Neural cell (in vitro differentiated cells): ENCODE results near the gene NFE2L2. TPM values are rescaled to one million over a fixed set of nuclear protein-coding genes. Genes with fewer than 3 reads are reported as not detected.
"Not testable (repeated sequence)": the region's sequence is repeated elsewhere in the genome, so short reads cannot be mapped to it uniquely, and the experiment has no call there.

Experiments used
- H2AFZ ChIP-seq: fragments of 200-600, 300-800 bp; sonication (generic), shearing (Covaris generic); 2 replicates; pipeline ENCODE4 v1.6.0; 2014; ENCODE audit warnings: low read depth, mild to moderate bottlenecking, antibody characterized with exemption, low read length, moderate library complexity
- H3F3A ChIP-seq: fragments of 200-600 bp; shearing (Covaris generic); 2 replicates; pipeline ENCODE4 v1.6.1; 2016; ENCODE audit warnings: mild to moderate bottlenecking, moderate library complexity, mixed read lengths, antibody characterized with exemption, low read length; ENCODE audit not compliant: insufficient read depth, poor library complexity, severe bottlenecking
- H3K27ac ChIP-seq: fragments of 200-600, 300-800 bp; sonication (generic), shearing (Covaris generic); 2 replicates; pipeline ENCODE4 v1.5.1; 2014; ENCODE audit warnings: mild to moderate bottlenecking, low read length, moderate library complexity
- H3K27me3 ChIP-seq: fragments of 300-800, 200-600 bp; sonication (generic), shearing (Covaris generic); 2 replicates; pipeline ENCODE4 v1.6.0; 2014; ENCODE audit warnings: mild to moderate bottlenecking, low read depth, low read length, moderate library complexity; ENCODE audit not compliant: insufficient read depth
- H3K36me3 ChIP-seq: fragments of 300-800, 200-600 bp; sonication (generic), shearing (Covaris generic); 2 replicates; pipeline ENCODE4 v1.5.1; 2014; ENCODE audit warnings: mild to moderate bottlenecking, antibody characterized with exemption, low read length, moderate library complexity; ENCODE audit not compliant: insufficient read depth
- H3K4me2 ChIP-seq: fragments of 300-800, 200-600 bp; sonication (generic), shearing (Covaris generic); 2 replicates; pipeline ENCODE4 v1.6.0; 2014; ENCODE audit warnings: mild to moderate bottlenecking, low read length
- H3K4me3 ChIP-seq: fragments of 300-800, 200-600 bp; sonication (generic), shearing (Covaris generic); 2 replicates; pipeline ENCODE4 v1.5.1; 2014; ENCODE audit warnings: mild to moderate bottlenecking, low read length, moderate library complexity
- H3K79me2 ChIP-seq: fragments of 200-600 bp; shearing (Covaris generic); replicated peaks from 2 replicates; pipeline ENCODE4 v1.6.0; 2014; ENCODE audit warnings: mild to moderate bottlenecking, low read length, moderate library complexity; ENCODE audit not compliant: insufficient read depth
- H3K9ac ChIP-seq: fragments of 300-800, 200-600 bp; sonication (generic), shearing (Covaris generic); 2 replicates; pipeline ENCODE4 v1.6.1; 2016; ENCODE audit warnings: mild to moderate bottlenecking, low read length, mixed read lengths
- H3K9me2 ChIP-seq: fragments of 200-600 bp; shearing (Covaris generic); 2 replicates; pipeline ENCODE4 v1.6.1; 2016; ENCODE audit warnings: mild to moderate bottlenecking, low read length, mixed read lengths; ENCODE audit not compliant: insufficient read depth
- H3K9me3 ChIP-seq: fragments of 200-600, 300-800 bp; sonication (generic), shearing (Covaris generic); 2 replicates; pipeline ENCODE4 v1.6.1; 2016; ENCODE audit warnings: mild to moderate bottlenecking, mixed run types, low read length, moderate library complexity, mixed read lengths
- H4K20me1 ChIP-seq: fragments of 200-600 bp; shearing (Covaris generic); 2 replicates; pipeline ENCODE4 v1.6.1; 2016; ENCODE audit warnings: mild to moderate bottlenecking, mixed run types; ENCODE audit not compliant: insufficient read depth
- EP300 ChIP-seq: fragments of 450-650 bp; conservative IDR thresholded peaks from 2 replicates; pipeline ENCODE4 v1.6.1; 2014; ENCODE audit warnings: antibody characterized with exemption, mild to moderate bottlenecking, moderate library complexity; ENCODE audit not compliant: poor library complexity, severe bottlenecking
- EZH2 ChIP-seq: fragments of 200-600, 300-800 bp; shearing (Covaris generic), sonication (generic); IDR thresholded peaks from 2 replicates; pipeline ENCODE4 v1.6.1; 2014; ENCODE audit warnings: antibody characterized with exemption, low read length, borderline replicate concordance, mild to moderate bottlenecking; ENCODE audit not compliant: insufficient read depth, poor library complexity, severe bottlenecking
- MXI1 ChIP-seq: fragments of 450-650 bp; conservative IDR thresholded peaks from 2 replicates; pipeline ENCODE4 v1.6.1; 2014; ENCODE audit warnings: antibody characterized with exemption, mild to moderate bottlenecking; ENCODE audit not compliant: poor library complexity, severe bottlenecking
- POLR2AphosphoS5 ChIP-seq: IDR thresholded peaks from 2 replicates; pipeline ENCODE4 v1.6.1; 2012
- RAD21 ChIP-seq: fragments of 450-650 bp; conservative IDR thresholded peaks from 2 replicates; pipeline ENCODE4 v1.6.1; 2014; ENCODE audit warnings: antibody characterized with exemption, mild to moderate bottlenecking, moderate library complexity
- SMC3 ChIP-seq: fragments of 450-650 bp; conservative IDR thresholded peaks from 2 replicates; pipeline ENCODE4 v1.6.1; 2014; ENCODE audit warnings: antibody characterized with exemption, mild to moderate bottlenecking, moderate library complexity; ENCODE audit not compliant: poor library complexity
- TAF1 ChIP-seq: IDR thresholded peaks from 2 replicates; pipeline ENCODE4 v1.6.1; 2012; ENCODE audit warnings: low read depth
- polyA plus RNA-seq: library from polyadenylated mRNA; depleted of rRNA; stranded (reverse); fragments of >200 nt; gene quantifications from 2 replicates; pipeline ENCODE4 v1.2.3, GENCODE V29; 2014
- TF ChIP-seq, protein P1 (sequence below): fragments of 450-650 bp; IDR thresholded peaks from 2 replicates; pipeline ENCODE4 v1.5.1; 2014; ENCODE audit warnings: antibody characterized with exemption, mild to moderate bottlenecking, moderate library complexity; ENCODE audit not compliant: poor library complexity, severe bottlenecking
- TF ChIP-seq, protein P2 (sequence below): IDR thresholded peaks from 2 replicates; pipeline ENCODE4 v1.6.1; 2012; ENCODE audit warnings: borderline replicate concordance

Gene NFE2L2
- polyA plus RNA-seq, 1 donor from 2014 or later = 1.4 TPM

DNA sequence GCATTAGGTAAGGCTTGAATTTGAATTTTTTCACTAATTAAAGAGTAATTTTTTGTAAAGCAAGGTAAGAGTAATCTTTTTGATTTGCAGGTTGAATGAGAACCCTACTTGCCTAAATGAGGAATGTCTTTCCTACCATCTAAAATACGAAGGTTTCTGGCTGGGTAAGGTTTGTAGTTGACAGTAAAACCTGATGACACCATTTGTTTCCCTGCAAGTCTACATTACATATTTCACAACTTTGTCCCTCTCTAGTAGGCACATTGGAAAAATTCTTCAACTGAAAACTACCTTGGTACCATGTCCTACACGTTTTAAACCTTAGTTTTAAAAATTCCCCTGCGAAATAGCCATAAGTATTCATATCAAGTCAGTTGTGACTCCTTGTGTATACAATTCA, 42.6 kb downstream of the NFE2L2 start:
- no peaks in the 10 kb centered on the region for H3K9me2 ChIP-seq
- H4K20me1 ChIP-seq = no peaks in the 10 kb centered on the region
- no peak overlapping the region for H3K4me3 ChIP-seq
- H3K9me3 ChIP-seq = no peaks in the 10 kb centered on the region
- peaks cover 9% of the 10 kb centered on the region for H3K36me3 ChIP-seq
- no peak overlapping the region for H3K27ac ChIP-seq
- peaks cover 7% of the 10 kb centered on the region for H3K79me2 ChIP-seq
- no peak for TF ChIP-seq EZH2
- TF ChIP-seq SMC3 = no peak
- TF ChIP-seq TAF1 = no peak
- TF ChIP-seq MXI1 = no peak
- TF ChIP-seq EP300 = no peak
- TF ChIP-seq, protein P1, sequence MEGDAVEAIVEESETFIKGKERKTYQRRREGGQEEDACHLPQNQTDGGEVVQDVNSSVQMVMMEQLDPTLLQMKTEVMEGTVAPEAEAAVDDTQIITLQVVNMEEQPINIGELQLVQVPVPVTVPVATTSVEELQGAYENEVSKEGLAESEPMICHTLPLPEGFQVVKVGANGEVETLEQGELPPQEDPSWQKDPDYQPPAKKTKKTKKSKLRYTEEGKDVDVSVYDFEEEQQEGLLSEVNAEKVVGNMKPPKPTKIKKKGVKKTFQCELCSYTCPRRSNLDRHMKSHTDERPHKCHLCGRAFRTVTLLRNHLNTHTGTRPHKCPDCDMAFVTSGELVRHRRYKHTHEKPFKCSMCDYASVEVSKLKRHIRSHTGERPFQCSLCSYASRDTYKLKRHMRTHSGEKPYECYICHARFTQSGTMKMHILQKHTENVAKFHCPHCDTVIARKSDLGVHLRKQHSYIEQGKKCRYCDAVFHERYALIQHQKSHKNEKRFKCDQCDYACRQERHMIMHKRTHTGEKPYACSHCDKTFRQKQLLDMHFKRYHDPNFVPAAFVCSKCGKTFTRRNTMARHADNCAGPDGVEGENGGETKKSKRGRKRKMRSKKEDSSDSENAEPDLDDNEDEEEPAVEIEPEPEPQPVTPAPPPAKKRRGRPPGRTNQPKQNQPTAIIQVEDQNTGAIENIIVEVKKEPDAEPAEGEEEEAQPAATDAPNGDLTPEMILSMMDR = no peak
- TF ChIP-seq POLR2AphosphoS5 = no peak
- no peak for TF ChIP-seq RAD21
- TF ChIP-seq, protein P2, sequence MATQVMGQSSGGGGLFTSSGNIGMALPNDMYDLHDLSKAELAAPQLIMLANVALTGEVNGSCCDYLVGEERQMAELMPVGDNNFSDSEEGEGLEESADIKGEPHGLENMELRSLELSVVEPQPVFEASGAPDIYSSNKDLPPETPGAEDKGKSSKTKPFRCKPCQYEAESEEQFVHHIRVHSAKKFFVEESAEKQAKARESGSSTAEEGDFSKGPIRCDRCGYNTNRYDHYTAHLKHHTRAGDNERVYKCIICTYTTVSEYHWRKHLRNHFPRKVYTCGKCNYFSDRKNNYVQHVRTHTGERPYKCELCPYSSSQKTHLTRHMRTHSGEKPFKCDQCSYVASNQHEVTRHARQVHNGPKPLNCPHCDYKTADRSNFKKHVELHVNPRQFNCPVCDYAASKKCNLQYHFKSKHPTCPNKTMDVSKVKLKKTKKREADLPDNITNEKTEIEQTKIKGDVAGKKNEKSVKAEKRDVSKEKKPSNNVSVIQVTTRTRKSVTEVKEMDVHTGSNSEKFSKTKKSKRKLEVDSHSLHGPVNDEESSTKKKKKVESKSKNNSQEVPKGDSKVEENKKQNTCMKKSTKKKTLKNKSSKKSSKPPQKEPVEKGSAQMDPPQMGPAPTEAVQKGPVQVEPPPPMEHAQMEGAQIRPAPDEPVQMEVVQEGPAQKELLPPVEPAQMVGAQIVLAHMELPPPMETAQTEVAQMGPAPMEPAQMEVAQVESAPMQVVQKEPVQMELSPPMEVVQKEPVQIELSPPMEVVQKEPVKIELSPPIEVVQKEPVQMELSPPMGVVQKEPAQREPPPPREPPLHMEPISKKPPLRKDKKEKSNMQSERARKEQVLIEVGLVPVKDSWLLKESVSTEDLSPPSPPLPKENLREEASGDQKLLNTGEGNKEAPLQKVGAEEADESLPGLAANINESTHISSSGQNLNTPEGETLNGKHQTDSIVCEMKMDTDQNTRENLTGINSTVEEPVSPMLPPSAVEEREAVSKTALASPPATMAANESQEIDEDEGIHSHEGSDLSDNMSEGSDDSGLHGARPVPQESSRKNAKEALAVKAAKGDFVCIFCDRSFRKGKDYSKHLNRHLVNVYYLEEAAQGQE = no peak
- H3K27me3 ChIP-seq = no peaks in the 10 kb centered on the region
- H2AFZ ChIP-seq = no peak overlapping the region
- H3K9ac ChIP-seq = no peak overlapping the region
- no peak overlapping the region for H3K4me2 ChIP-seq
- no peaks in the 10 kb centered on the region for H3F3A ChIP-seq

DNA sequence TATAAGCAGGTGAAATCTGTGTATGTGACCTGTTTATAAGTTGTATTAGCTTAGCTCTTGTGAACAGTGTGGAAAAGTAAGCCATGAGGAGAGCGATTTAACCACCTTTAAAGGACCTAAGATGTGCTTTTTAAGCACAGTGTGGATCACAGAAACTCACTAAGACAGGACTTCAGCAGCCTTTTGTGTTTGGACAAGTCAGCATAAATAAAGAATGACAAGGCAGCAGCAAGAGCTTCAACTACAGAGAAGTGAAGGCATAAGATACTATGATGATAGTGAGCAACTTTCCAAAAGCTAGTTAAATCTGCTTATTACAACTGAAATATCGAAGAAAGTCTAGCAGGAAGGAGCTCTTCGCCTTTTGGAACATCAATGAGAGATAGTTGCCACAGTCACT, 43.0 kb downstream of the NFE2L2 start:
- H3K9ac ChIP-seq = no peak overlapping the region
- no peaks in the 10 kb centered on the region for H3K27me3 ChIP-seq
- H3K4me3 ChIP-seq = no peak overlapping the region
- H3K9me2 ChIP-seq = no peaks in the 10 kb centered on the region
- H4K20me1 ChIP-seq = no peaks in the 10 kb centered on the region
- H3K36me3 ChIP-seq = peaks cover 9% of the 10 kb centered on the region
- TF ChIP-seq SMC3 = no peak
- no peak for TF ChIP-seq RAD21
- no peak for TF ChIP-seq EP300
- TF ChIP-seq, protein P2 = no peak
- no peak for TF ChIP-seq EZH2
- no peak for TF ChIP-seq MXI1
- TF ChIP-seq TAF1 = no peak
- TF ChIP-seq POLR2AphosphoS5 = no peak
- TF ChIP-seq, protein P1 = no peak
- no peaks in the 10 kb centered on the region for H3K9me3 ChIP-seq
- H3K4me2 ChIP-seq = no peak overlapping the region
- H3K27ac ChIP-seq = no peak overlapping the region
- H3F3A ChIP-seq = no peaks in the 10 kb centered on the region
- no peak overlapping the region for H2AFZ ChIP-seq
- peaks cover 12% of the 10 kb centered on the region for H3K79me2 ChIP-seq

DNA sequence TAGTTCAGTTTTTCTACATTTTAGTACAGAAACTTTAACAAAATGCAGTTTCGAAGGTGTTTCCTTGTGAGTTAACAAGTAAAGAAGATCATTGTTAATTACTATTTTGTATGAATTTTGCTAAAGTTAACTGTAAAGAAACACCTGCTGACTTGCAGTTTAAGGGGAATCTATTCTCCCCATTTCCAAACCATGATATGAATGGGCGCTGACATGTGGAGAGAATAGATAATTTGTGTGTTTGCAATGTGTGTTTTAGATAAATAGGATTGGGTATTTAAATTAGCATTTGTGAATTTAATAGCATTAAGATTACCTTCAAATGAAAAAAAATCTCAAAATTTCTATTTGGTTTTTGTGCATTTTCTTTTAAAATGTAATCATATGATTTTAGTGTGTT, 44.7 kb downstream of the NFE2L2 start:
- not testable (repeated sequence) for H4K20me1 ChIP-seq, H3K9me3 ChIP-seq, H3K9me2 ChIP-seq, H3K27ac ChIP-seq, H3K4me2 ChIP-seq, H3K36me3 ChIP-seq, H3K27me3 ChIP-seq, H3K9ac ChIP-seq, H3F3A ChIP-seq, H2AFZ ChIP-seq, H3K4me3 ChIP-seq
- peaks cover 23% of the 10 kb centered on the region for H3K79me2 ChIP-seq
